AG08395 (cell line): Measurements from ENCODE around the gene TMEM259.
A peak's percentile ranks its signal among the peaks of the same experiment; 100 is the strongest.

ENCODE experiments used
- DNase-seq: peaks from one replicate; pipeline ENCODE4 v3.0.0; 2012; ENCODE audit warnings: mixed read lengths, low spot score

Gene TMEM259

DNA sequence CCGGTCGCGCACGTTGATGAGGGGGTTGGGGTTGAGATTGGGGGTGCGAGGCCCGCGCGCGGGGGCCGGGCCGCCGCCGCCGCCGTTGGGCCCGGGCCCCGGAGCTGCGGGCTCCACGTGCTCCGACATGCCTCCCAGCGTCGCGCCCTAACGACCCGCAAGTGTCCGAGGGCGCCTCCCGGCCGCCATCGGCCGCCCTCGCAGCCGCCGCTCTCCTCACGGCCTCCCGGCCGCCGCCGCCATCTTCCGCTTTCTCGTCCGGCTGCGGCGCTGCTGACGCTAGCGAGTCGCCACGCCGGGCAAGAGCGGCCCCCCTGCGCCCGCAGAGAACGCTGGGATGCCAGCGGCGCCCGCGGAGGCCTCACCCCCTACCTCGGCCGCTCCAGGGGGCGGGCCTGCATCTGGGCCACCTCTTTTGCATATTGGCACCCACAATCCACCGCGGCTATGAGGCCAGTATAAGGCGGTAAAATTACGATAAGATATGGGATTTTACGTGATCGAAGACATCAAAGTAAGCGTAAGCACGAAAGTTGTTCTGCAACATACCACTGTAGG lies at the start of gene TMEM259:
Gene TMEM259, minus strand, starts transcription at position 256 of the 558 bp plus-strand sequence. Its CDS starts 127 bp downstream, at position 129.
- DNase-seq = peak; percentile 99

DNA sequence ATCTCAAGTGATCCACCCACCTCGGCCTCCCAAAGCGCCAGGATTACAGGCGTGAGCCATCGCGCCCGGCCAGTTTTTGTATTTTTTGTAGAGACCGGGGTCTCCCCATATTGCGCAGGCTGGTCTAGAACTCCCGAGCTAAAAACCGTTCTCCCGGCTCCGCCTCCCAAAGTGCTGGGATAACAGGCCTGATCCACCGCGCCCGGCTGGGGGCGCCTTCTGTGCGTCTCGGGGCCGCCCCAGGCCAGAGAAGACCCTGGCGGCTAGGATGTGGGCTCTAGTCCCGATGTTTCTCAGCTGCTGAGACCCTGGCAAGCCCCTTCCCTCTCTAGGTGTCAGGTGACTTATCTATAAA lies 49.6 kb upstream of the TMEM259 start:
- no peak for DNase-seq

DNA sequence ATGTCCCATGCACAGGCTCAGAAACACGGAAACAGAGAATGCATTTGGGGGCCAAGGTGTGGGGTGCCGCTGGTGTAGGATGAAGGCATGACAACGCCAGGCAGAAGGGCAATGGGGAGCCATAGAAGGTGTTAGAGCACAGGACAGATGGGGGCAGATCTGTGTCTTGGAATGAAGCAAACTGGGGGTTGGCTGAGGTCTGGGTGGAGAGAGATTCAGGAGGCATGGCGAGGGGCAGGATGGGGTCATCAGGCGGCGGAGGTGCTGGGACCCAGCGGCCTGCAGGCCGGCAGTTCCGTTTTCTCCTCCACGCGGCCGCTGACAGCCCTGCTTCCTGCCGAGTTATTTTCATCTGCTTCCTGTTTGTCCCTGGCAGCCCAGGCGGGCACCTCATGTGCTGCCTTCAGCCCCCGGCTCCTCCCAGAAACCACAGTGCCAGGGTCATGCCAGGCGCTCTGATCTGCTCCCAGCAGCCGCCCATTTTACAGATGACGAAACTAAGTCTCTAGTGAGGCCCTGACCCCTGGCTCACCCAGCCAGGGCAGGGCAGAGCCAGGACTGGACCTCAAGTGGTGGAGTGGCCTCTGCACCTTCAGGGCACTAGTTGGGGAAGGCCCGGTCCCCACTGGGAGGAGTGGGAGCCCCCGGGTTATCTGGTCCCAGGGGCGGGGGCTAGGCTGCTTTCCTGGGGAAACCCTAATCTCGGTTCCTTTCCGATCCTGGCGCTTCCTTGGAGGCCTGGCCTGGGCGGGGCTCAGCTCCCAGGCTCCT lies 48.3 kb upstream of the TMEM259 start:
- DNase-seq = no peak

DNA sequence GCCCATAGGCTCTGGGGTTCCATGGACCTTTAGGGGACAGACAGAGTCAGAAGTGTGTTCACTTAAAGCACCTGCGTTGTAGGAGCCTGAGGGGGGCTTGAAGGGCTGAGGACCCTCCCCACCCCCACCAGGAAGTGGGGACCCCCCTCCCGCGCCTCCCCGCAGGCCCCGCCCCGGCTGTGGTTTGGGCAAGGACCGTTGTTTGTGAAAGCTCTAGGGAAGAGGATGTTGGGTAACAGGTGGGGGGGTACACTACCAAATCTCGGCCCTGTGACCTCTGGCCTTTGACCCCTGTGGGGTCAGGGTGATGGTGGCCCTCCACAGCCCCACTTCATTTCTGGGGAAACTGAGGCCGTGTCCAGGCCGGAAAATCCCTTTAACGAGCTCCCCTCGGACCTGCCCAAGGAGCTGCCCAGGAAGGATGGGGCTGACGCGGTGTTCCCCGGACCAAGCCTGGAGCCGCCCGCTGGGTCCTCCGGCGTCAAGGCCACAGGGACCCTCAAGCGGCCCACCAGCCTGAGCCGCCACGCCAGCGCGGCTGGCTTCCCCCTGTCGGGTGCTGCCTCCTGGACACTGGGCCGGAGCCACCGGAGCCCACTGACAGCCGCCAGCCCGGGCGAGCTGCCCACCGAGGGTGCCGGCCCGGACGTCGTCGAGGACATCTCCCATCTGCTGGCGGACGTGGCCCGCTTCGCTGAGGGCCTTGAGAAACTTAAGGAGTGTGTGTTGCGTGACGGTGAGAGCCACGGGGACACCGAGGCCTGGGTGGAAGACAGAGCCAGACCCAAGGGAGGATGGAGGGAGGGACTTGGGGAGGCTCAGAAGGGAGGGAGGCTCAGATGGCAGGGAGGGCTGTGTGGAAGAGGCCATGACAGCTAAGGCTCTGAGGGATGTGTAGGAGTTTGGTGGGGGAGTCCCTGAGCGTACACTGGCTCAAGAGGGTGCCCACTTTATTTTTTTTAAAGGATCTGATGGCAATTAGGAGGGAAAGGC lies 47.4 kb upstream of the TMEM259 start:
- DNase-seq = no peak

DNA sequence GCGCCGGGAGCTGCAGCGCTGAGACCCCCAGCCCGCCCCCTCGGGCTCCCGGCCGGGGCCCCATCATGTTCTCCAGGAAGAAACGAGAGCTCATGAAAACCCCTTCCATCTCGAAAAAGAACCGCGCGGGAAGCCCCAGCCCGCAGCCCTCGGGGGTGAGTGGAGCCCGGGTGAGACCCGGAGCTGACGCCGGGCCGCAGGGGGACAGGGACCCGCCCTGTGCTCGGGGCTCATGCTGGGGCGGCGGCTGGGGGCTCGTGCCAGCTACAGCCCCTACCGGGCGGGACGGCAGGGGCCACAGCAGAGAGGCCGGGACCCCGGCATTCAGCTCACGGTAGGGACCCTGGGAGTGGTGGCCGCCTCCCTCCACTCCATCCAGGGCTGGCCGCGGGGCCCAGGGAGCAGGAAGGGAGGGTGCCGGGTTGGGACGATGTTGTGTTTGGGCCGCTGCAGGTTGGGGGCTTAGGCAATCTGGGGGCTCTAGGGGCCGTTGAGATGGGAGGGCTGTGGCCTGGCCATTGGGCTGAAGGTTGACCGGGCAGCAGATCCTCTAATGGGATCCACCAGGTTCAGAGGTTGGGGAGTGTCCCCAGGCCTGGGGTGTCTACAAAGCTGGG lies 46.5 kb upstream of the TMEM259 start:
- no peak for DNase-seq

DNA sequence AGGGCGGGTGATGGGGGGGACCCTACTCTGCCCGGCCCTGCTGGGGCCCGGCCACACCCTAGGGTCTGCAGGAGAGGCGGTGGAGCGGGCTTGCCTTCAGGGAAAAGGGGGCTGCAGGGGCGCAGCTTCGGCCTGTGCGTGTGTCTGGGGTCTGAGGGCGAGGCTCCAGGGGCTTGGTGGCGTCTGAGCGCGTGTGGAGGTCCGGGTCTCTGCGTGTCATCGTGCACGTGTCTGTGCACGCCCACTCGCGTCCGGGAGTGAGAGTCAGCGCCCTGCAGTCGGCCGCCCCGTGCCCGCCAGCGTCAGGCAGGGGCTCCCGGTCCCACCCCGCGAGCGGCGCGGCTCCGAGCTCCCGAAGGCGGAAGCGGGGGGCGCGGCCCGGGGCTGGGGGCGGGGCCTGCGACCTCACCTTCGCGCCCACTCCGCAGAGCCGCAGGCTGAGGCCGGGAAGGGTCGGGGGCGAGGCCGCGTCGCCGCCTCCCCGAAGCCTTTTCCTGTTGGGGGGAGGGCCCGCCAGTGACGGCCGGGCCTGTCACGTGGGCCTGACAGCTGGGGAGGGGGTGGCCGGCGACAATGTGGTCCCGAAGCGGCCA lies 45.9 kb upstream of the TMEM259 start, which contains the start of gene ARHGAP45:
Gene ARHGAP45, plus strand, starts transcription at position 420 of the 593 bp plus-strand sequence. CDS start 239 bp downstream, outside the sequence.
- no peak for DNase-seq

DNA sequence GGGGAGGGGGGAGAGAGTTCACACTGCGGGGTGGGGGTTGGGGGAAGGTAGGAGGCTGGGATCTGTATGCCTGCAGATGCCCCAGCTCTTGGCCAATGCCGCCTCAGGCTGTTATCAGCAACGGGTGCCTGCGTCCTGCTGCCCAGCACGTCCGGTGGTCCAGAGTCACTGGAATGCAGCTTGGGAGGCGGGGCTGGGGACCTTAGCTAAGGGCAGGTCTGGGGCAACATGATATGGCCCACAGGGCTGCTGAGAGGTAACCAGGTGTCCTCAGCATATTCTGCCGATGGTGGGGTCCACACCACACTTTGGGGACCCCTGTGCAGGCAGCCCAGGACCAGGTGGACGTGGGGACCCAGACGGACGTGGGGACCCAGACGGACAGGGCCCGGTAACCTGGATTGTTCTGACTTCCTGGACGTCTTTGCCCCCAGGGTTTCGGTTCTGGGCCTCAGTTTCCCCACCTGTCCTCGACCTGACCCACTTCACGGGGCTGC lies 45.4 kb upstream of the TMEM259 start:
- DNase-seq = no peak

DNA sequence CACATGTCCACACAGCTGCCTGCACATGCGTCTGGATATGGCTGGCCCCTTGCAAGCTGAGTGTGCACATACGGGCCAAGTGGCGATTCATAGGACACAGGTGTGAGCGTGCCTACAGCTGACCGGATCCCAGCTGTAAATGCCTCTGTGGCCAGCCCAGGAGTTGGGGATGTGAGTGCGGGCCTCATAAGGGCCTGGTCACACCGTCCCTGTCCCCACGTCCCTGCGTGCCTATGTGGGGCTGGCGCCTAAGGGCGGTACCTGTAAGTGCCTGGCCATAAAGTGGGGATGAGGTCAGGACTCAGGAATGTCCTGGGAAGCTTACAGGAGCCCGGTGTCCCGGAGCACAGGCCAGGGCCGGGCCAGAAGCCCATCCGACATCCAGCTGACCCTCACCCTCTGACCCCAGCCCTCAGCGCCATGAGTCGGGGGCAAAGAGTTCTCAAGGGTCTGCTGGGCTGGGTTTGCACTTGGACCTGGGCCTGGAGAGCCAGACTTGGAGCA lies 44.7 kb upstream of the TMEM259 start:
- no peak for DNase-seq

DNA sequence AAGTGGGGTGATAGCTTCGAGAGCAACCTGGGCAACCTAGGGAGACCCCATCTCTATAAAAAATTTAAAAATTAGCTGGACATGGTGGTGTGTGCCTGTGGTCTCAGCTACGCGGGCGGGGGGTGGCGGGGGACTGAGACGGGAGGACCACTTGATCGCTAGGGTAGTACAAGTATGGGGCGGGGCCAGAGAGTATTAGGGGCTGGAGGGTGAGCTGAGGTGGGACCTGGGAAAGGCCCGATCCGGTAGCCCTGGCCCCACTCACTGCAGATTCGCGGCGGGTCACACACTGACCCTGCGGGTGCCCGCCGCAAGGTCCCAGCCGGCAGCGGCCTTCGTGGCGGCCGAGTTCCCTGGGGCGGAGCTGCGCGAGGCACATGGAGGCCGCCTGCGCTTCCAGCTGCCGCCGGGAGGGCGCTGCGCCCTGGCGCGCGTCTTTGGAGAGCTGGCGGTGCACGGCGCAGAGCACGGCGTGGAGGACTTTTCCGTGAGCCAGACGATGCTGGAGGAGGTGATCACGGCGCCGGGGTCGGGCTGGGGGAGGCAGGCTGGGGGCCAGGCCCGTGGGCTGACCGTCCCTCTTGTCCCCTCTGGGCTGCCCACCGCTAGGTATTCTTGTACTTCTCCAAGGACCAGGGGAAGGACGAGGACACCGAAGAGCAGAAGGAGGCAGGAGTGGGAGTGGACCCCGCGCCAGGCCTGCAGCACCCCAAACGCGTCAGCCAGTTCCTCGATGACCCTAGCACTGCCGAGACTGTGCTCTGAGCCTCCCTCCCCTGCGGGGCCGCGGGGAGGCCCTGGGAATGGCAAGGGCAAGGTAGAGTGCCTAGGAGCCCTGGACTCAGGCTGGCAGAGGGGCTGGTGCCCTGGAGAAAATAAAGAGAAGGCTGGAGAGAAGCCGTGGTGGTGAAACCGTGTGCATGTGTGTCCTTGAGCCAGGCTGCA lies 44.0 kb upstream of the TMEM259 start:
- DNase-seq = peak; percentile 75

DNA sequence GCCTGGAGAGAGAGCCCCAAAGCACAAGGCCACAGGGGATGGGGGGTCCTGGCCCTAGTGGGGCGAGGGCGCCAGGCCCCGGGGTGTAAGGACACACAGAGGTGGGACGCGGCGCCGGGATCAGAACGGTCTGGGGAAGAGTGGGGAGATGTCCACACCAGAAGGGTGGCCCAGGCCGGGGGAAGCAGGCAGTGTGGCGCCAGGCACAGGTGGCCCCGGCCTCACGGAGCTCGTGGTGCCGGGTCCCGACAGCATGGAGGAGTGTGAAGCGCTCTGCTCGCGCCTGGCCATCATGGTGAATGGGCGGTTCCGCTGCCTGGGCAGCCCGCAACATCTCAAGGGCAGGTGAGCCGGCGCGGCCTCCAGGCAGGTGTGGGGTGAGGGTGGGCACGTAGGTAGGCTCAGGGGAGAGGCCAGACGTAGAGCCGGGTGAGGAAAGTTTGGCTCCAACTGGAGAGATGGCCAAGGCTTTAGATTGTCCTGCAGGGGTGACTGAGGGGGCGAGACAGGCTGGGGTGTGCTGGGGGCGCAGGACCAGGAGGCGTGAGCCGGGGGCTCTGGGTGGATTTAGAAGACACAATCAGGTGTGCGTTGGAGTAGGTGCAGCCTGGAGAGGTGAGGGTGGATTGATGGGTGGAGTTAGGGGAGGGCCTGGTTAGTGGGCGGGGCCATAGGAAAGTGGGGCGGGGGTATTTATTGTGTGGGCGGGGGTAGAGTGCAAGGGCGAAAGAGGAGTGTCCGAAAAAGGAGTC lies 43.2 kb upstream of the TMEM259 start:
- DNase-seq = no peak

DNA sequence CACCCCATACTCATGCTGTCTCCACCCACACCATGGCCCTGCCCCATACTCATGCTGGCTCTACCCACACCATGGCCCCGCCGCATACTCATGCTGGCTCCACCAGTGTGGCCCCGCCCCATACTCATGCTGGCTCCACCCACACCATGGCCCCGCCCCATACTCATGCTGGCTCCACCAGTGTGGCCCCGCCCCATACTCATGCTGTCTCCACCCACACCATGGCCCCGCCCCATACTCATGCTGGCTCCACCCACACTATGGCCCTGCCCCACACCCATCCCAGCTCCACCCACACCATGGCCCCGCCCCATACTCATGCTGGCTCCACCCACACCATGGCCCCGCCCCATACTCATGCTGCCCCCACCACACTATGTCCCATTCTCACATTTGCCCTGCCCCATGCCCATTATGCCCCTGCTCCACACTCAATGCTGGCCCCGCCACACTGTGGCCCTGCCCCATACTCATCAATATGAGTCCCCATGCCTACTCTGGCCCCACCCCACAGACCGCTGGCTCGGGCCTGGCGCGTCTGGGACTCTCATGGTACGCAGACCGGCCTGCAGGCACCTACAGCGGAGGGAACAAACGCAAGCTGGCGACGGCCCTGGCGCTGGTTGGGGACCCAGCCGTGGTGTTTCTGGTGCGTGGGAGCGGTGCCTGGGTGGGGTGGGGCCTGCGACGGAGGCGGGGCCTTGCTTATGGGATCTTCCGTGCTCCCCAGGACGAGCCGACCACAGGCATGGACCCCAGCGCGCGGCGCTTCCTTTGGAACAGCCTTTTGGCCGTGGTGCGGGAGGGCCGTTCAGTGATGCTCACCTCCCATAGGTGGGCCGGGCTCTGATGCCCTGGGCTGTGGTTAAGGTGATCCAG lies 42.3 kb upstream of the TMEM259 start:
- no peak for DNase-seq

DNA sequence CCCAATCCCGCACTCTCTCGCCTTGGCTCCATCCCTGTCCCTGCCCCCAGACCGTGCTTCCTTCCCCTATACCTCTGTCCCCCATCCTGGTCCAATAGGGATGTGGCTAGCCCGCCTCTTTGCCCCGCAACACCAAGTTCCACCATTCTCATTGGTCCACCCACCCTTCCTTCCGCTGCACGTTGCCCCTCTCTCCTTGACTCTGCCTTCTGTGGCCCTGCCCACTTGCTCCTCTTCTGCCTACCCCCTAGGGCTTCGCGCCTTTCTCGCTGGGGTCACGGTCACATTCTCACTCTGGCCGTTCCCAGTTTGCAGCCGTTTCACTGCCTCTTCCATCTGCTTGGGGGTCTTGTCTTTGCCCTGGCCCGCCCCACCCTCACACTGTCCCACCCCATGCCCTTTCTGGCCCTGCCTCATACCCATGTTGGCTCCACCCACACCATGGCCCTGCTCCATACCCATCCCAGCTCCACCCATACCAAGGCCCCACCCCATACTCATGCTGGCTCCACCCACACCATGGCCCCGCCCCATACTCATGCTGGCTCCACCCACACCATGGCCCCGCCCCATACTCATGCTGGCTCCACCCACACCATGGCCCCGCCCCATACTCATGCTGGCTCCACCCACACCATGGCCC lies 41.6 kb upstream of the TMEM259 start:
- DNase-seq = no peak

DNA sequence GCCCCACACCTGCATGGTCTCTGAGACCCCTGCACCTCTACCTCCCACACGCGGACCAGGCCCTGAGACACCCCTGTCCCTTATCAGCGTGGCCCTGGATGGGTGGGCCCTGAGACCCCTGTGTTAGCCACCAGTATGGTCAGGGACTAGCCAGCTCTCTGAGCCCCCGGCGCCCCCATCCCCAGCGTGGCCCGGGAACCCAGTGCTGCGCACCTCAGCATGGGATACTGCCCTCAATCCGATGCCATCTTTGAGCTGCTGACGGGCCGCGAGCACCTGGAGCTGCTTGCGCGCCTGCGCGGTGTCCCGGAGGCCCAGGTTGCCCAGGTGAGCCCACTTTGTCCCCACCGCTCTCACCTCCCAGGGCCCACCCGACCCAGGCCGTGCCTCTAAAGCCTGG lies 41.1 kb upstream of the TMEM259 start:
- no peak for DNase-seq

DNA sequence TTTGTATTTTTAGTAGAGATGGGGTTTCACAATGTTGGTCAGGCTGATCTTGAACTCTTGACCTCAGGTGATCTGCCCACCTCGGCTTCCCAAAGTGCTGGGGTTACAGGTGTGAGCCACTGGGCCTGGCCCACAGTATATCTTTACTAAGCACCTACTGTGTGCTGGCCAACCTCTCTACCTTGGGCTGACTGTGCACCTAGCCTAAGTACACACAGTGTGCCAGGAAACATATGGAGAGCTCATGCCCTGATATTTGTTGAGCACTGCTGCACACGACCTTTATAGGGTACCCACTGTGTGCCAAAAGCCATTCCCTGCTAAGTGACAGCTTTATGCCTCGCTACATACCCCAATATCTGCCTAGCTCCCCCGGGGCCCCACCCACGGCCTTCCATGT lies 39.8 kb upstream of the TMEM259 start:
- no peak for DNase-seq

DNA sequence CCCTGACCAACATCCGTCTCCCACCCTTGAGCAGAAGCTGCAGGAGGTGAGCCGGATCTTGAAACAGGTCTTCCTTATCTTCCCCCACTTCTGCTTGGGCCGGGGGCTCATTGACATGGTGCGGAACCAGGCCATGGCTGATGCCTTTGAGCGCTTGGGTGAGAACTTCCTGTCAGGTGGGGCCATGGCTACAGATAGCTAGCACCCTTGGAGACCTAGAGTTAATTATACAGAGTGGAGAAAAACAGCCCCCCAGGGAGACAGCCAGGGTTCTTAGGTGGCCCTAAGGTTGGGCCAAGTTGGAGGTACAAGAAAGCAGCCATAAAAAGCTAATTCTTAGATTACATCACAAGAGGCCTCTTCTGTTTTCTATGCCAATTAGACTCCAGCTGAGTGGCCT lies 37.2 kb upstream of the TMEM259 start:
- no peak for DNase-seq

DNA sequence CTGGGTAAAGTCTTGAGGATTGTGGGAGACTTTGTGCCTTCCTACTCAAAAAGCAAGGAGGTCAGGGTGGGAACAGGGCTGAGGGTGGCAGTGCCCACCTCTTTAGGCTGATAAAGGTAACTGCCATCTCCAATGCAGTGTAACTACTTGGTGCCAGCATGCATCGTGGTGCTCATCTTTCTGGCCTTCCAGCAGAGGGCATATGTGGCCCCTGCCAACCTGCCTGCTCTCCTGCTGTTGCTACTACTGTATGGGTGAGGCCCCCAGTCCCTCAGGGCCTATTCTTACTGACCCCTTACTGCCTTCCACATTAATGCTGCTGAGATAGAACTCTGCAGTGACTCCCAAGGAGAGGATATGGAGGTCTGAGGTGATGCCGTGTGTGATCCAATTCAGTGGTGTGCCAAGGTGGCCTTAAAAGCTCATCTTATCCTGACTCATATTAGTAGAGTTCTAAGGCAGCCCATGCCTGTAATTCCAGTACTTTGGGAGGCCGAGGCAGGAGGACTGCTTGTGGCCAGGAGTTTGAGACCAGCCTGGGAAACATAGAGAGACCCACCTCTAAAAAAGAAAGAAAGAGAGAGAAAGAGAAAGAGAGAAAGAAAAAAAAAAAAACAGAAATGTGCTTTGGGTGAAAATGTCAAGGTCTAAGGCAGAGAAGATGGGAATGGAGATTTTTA lies 36.4 kb upstream of the TMEM259 start:
- DNase-seq = no peak

DNA sequence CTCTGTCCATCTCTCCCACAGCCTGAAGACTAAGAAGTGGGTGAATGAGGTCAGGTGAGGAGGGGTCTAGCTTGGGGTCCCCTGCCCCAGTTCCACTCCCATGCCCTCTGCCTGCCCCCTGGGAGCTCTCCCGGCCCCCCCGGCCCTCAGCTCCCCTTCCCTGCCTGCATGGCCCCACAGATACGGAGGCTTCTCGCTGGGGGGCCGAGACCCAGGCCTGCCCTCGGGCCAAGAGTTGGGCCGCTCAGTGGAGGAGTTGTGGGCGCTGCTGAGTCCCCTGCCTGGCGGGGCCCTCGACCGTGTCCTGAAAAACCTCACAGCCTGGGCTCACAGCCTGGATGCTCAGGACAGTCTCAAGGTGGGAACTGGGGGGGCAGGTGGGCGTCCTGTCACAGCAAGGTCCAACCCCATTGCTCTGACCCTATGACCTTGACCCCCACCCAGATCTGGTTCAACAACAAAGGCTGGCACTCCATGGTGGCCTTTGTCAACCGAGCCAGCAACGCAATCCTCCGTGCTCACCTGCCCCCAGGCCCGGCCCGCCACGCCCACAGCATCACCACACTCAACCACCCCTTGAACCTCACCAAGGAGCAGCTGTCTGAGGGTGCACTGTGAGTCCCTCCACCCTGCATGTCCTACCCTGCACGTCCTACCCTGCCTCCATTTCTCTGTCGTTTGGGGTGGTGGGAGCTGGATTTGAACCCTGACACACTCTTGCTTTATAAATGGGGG lies 35.1 kb upstream of the TMEM259 start:
- DNase-seq = no peak
